GM23338 (cell line): ENCODE results near the gene SLCO3A1. TPM values are rescaled to one million over a fixed set of nuclear protein-coding genes. Genes with fewer than 3 reads are reported as not detected.

Source experiments
- ATAC-seq: fragments of 200-7000 bp; cut with Tn5 transposase; 3 replicates; pipeline ENCODE4 v1.9.1; 2020
- DNase-seq: peaks from one replicate; pipeline ENCODE4 v3.0.0-alpha.2; 2015; ENCODE audit warnings: low spot score
- H2AFZ ChIP-seq: fragments of 200-600 bp; sonication (generic); 2 replicates; pipeline ENCODE4 v1.8.0; 2016; ENCODE audit warnings: antibody characterized with exemption, mild to moderate bottlenecking, moderate library complexity
- H3F3A ChIP-seq: fragments of 200-600 bp; sonication (generic); replicated peaks from 2 replicates; pipeline ENCODE4 v1.8.0; 2017; ENCODE audit warnings: antibody characterized with exemption, mixed run types, low read depth
- H3K27ac ChIP-seq: fragments of 200-600 bp; sonication (generic); 2 replicates; pipeline ENCODE4 v1.6.1; 2016; ENCODE audit warnings: low read depth
- H3K27me3 ChIP-seq: fragments of 200-600 bp; sonication (generic); 2 replicates; pipeline ENCODE4 v1.8.0; 2016; ENCODE audit warnings: mild to moderate bottlenecking, mixed run types, moderate library complexity; ENCODE audit not compliant: insufficient read depth
- H3K36me3 ChIP-seq: fragments of 200-600 bp; sonication (generic); 2 replicates; pipeline ENCODE4 v1.8.0; 2016; ENCODE audit warnings: mild to moderate bottlenecking; ENCODE audit not compliant: insufficient read depth
- H3K4me1 ChIP-seq: fragments of 200-600 bp; sonication (generic); 2 replicates; pipeline ENCODE4 v1.8.0; 2016; ENCODE audit warnings: mild to moderate bottlenecking, moderate library complexity; ENCODE audit not compliant: insufficient read depth
- H3K4me2 ChIP-seq: fragments of 200-600 bp; sonication (generic); 2 replicates; pipeline ENCODE4 v1.7.1; 2017; ENCODE audit warnings: mixed run types
- H3K4me3 ChIP-seq: fragments of 200-600 bp; sonication (generic); 2 replicates; pipeline ENCODE4 v1.6.1; 2016; ENCODE audit warnings: mixed run types
- H3K79me2 ChIP-seq: fragments of 200-600 bp; sonication (generic); replicated peaks from 2 replicates; pipeline ENCODE4 v1.8.0; 2017; ENCODE audit warnings: mild to moderate bottlenecking; ENCODE audit not compliant: insufficient read depth
- H3K9me2 ChIP-seq: fragments of 200-600 bp; sonication (generic); 2 replicates; pipeline ENCODE4 v1.8.0; 2017; ENCODE audit not compliant: insufficient read depth
- H4K20me1 ChIP-seq: fragments of 200-600 bp; sonication (generic); replicated peaks from 2 replicates; pipeline ENCODE4 v1.8.0; 2017; ENCODE audit warnings: mild to moderate bottlenecking; ENCODE audit not compliant: insufficient read depth
- H3K27ac Mint-ChIP-seq: 2 replicates; pipeline ENCODE4 v1.8.0; 2020; ENCODE audit warnings: inconsistent platforms, mild to moderate bottlenecking, moderate library complexity, mixed read lengths
- H3K27me3 Mint-ChIP-seq: 3 replicates; pipeline ENCODE4 v1.8.0; 2022; ENCODE audit warnings: low read depth, mild to moderate bottlenecking, moderate library complexity, mixed read lengths, inconsistent platforms; ENCODE audit not compliant: insufficient read depth, poor library complexity
- H3K36me3 Mint-ChIP-seq: 3 replicates; pipeline ENCODE4 v1.8.0; 2021; ENCODE audit warnings: low read depth, mild to moderate bottlenecking, inconsistent platforms, moderate library complexity, mixed read lengths
- H3K4me1 Mint-ChIP-seq: 3 replicates; pipeline ENCODE4 v1.8.0; 2020; ENCODE audit warnings: mild to moderate bottlenecking, inconsistent platforms, mixed read lengths
- H3K4me3 Mint-ChIP-seq: 3 replicates; pipeline ENCODE4 v1.8.0; 2021; ENCODE audit warnings: moderate library complexity, mild to moderate bottlenecking, inconsistent platforms, mixed read lengths
- H3K9me3 Mint-ChIP-seq: 3 replicates; pipeline ENCODE4 v1.8.0; 2020; ENCODE audit warnings: moderate library complexity, mild to moderate bottlenecking, inconsistent platforms, mixed read lengths
- CREB1 ChIP-seq: fragments of 250-450 bp; sonication (Bioruptor Pico); IDR thresholded peaks from 2 replicates; pipeline ENCODE4 v1.5.0; 2020; ENCODE audit warnings: low read depth, mild to moderate bottlenecking, moderate library complexity
- CTCF ChIP-seq, 2 experiments: fragments of 200-600 bp in 1 of 2; sonication (generic) in 1 of 2; conservative IDR thresholded peaks; 2 replicates each; pipeline versions ENCODE4 v1.5.1 to v1.6.1; 2016 to 2017; ENCODE audit warnings: antibody characterized with exemption in 2 of 2, low read depth in 2 of 2, mild to moderate bottlenecking in 2 of 2, moderate library complexity in 1 of 2
- ETS1 ChIP-seq: IDR thresholded peaks from 2 replicates; pipeline ENCODE4 v1.6.1; 2016; ENCODE audit warnings: antibody characterized with exemption
- EZH2 ChIP-seq: fragments of 200-600 bp; sonication (generic); IDR thresholded peaks from one replicate; pipeline ENCODE4 v1.8.0; 2017; ENCODE audit warnings: antibody characterized with exemption, mild to moderate bottlenecking, low read depth; ENCODE audit not compliant: unreplicated experiment
- EZH2phosphoT487 ChIP-seq: fragments of 200-600 bp; sonication (generic); IDR thresholded peaks from one replicate; pipeline ENCODE4 v1.8.1; 2018; ENCODE audit warnings: antibody characterized with exemption; ENCODE audit not compliant: unreplicated experiment
- JUNB ChIP-seq: IDR thresholded peaks from one replicate; pipeline ENCODE4 v1.6.1; 2016; ENCODE audit warnings: antibody characterized with exemption; ENCODE audit not compliant: unreplicated experiment
- POLR2AphosphoS5 ChIP-seq: IDR thresholded peaks from 2 replicates; pipeline ENCODE4 v1.6.1; 2016; ENCODE audit warnings: antibody characterized with exemption, low read depth
- REST ChIP-seq: IDR thresholded peaks from one replicate; pipeline ENCODE4 v1.6.1; 2018; ENCODE audit warnings: antibody characterized with exemption; ENCODE audit not compliant: unreplicated experiment
- STAT1 ChIP-seq: IDR thresholded peaks from one replicate; pipeline ENCODE4 v1.6.1; 2016; ENCODE audit warnings: antibody characterized with exemption; ENCODE audit not compliant: unreplicated experiment
- ZNF114 ChIP-seq: fragments of 250-450 bp; sonication (Bioruptor Pico); IDR thresholded peaks from 2 replicates; pipeline ENCODE4 v1.5.0; 2020; ENCODE audit warnings: mild to moderate bottlenecking, moderate library complexity
- ZNF331 ChIP-seq: fragments of 250-450 bp; sonication (Bioruptor Pico); IDR thresholded peaks from 2 replicates; pipeline ENCODE4 v1.5.0; 2020; ENCODE audit warnings: low read depth, mild to moderate bottlenecking, moderate library complexity
- ZNF462 ChIP-seq: fragments of 250-450 bp; sonication (Bioruptor Pico); IDR thresholded peaks from 2 replicates; pipeline ENCODE4 v1.5.0; 2020; ENCODE audit warnings: mild to moderate bottlenecking, moderate library complexity
- polyA plus RNA-seq: library from polyadenylated mRNA; unstranded; fragments of >200 nt; fragmentation: Nextera tagmentation; extraction: Ambion mirVana; gene quantifications from 2 replicates; pipeline ENCODE4 v1.2.1, GENCODE V29; 2016
- total RNA-seq: library from RNA; depleted of rRNA; stranded (reverse); fragments of >200 nt; shearing (Covaris generic); gene quantifications from 2 replicates; pipeline ENCODE4 v1.2.3, GENCODE V29; 2014

Gene SLCO3A1
- total and polyA plus RNA-seq, 2 experiments from 2014 or later: 7.3 to 9.4 TPM

- Histone ChIP-seq H2AFZ (no peak overlapping the region), H3K4me2 (no peak overlapping the region), H3K27me3 (no peaks in the 10 kb centered on the region), H3K4me3 (no peak overlapping the region), H3K4me1 (peaks cover 9% of the 10 kb centered on the region), H3K27ac (no peak overlapping the region), H3K9me2 (no peaks in the 10 kb centered on the region), H4K20me1 (no peaks in the 10 kb centered on the region), H3K36me3 (0 out of 2 replicates have a peak, but pooled peaks cover 2% of the 10 kb centered on the region), H3K79me2 (no peaks in the 10 kb centered on the region), H3F3A (no peaks in the 10 kb centered on the region)
- Mint-ChIP-seq H3K36me3 (peaks cover 6% of the 10 kb centered on the region; the same call in 2 of the 3 replicates), H3K4me1 (peaks cover 25% of the 10 kb centered on the region), H3K9me3 (0 out of 3 replicates have a peak, but pooled peaks cover 3% of the 10 kb centered on the region), H3K27ac (no peak overlapping the region), H3K4me3 (no peak overlapping the region), H3K27me3 (peaks cover 4% of the 10 kb centered on the region)
- TF ChIP-seq ZNF331 (CRISPR knock-in tag): no peak
- TF ChIP-seq CTCF (conservative IDR thresholded peaks at IDR 0.05; ENCODE audit: low read depth in 2 of 2): no peak
- TF ChIP-seq POLR2AphosphoS5: no peak
- no peak for TF ChIP-seq CREB1
- no peak for TF ChIP-seq STAT1
- TF ChIP-seq ETS1: no peak
- no peak for TF ChIP-seq JUNB
- TF ChIP-seq EZH2phosphoT487: no peak
- no peak for TF ChIP-seq EZH2
- no peak for TF ChIP-seq ZNF462 (CRISPR knock-in tag)
- no peak for TF ChIP-seq REST
- no peak for TF ChIP-seq ZNF114 (CRISPR knock-in tag)
- DNase-seq: no peak
- no peak for ATAC-seq
These were observed 279.7 kb downstream of the SLCO3A1 start for GRCh38 chr15:92132982-92133755.
